GM19468 (cell line): Measurements from ENCODE around the gene ARHGAP26.

Experiments used
- ATAC-seq: cut with Tn5 transposase; IDR thresholded peaks from one replicate; pipeline ENCODE4 v1.9.1; 2021; ENCODE audit warnings: mild to moderate bottlenecking, moderate library complexity, moderate number of reproducible peaks; ENCODE audit not compliant: unreplicated experiment; ENCODE audit errors: extremely low read depth

ARHGAP26 gene

DNA sequence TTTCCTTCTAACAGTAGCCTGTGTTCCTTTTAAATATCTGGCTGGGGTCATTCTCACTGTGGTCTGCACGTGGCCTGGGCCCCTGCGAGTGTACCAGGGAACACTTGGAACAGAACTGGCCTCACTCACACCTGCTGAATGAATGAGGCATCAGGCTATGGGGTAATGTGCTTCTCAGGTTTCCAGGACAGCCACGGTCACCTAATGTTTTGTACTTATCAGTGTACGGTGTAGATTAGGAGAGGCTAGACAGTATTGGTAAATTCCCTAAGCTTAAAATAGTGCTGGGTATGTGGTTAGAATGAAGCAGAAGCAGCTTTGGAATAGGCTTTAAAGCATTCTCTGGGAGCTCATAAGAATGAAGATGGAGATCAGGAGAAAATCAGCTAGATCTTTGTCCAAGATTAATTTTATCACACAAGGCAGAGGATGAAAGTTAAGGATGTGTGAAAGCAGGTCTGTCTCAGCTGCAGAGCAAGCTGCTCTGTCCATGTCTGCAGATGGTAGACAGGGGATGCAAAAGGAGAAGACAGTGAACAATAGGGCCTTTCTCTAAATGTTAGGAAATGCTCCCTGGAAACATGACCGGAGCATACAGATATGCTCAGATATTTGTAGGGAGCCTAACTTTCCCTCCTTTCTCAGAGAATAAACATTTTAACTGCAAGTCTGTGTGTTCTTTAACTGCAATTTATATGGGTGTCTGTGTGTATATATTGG, 365.8 kb downstream of the ARHGAP26 start:
- no peak for ATAC-seq

DNA sequence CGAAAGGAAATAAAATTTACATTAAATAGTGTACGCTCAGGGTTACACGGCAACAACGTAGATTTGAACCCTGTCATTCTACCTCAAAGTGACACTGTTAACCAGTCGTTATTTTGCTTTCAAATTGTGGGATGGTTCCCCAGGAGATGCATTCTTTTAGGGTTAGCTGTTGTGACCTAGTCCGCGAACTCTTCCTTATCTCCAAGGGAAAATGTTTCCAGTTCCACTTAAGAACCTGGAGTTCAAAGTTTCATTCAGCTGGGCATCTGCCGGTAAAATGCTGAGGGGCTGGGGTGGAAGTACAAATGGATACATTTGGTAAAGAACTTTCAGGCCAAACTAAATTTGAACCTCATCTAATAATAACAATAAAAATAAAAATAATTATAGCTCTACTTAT, 368.7 kb downstream of the ARHGAP26 start:
- no peak for ATAC-seq

DNA sequence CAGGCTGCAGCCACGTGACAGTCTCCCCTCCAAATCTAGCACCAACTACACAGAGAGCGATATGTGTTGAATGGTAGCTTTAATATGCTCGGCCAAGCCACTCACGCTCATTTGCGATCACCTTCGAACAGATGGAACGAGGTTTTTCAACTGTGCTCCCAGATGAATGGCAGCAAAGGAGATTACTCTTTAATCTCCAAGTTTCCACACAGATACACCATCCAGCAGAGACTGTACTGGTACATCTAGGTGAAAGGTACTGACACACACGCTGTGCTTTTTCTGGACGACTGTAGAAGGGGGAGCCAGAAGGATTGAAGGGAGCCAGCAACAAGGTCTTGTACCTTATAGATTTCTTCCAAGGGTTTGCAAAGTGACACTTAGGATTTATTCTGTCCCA, 369.4 kb downstream of the ARHGAP26 start:
- ATAC-seq = no peak

DNA sequence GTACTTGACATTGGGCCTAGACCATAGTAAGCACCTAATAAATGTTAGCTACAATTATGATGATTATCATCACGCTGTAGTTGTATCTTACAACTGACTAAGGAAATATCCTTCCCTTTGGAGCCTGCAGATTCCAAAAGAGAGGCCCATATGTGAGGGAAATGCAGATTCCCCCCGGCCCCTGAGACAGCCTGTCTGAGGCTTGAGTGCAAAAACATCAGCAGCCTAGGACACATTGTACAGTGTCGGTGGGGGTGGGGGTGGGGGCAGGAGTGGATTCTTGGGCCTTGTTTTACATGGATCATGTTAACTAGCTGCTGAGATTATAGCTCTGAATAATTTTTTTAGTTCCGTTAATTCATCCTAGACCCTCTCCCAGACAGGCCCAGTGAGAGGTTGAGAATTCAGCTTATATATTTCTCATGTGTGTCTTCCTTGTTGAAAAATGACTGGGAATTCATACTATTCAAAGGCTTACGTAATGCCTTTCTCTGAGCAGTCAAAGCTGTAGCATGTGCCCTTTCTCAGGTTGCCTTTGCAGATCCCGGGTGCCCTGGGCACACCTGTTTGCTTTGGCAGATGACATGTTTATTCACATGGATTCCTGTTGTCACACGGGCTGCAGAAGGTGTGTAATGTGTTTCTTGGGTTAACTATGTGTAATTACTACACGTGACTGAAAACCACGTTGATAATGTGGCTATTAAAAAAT, 370.5 kb downstream of the ARHGAP26 start:
- no peak for ATAC-seq

DNA sequence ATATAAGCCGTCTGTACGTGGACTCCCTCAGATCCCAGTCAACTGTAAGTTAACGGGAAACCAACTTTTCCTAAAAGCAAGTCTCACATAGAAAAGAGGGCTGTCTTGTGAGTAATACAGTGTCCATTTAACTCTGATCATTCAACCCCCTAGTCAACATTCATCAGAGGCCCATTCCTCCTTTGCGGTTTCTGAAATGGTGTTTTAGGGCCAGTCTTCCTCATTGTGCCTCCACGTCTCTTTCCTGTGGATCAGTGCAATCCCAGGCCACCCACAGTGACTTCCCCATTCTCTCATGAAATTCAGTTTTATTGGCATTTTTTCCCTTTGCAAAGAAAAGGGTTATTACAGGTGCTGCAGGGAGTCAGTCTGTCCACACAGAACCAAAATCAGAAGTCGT, 371.5 kb downstream of the ARHGAP26 start:
- no peak for ATAC-seq

DNA sequence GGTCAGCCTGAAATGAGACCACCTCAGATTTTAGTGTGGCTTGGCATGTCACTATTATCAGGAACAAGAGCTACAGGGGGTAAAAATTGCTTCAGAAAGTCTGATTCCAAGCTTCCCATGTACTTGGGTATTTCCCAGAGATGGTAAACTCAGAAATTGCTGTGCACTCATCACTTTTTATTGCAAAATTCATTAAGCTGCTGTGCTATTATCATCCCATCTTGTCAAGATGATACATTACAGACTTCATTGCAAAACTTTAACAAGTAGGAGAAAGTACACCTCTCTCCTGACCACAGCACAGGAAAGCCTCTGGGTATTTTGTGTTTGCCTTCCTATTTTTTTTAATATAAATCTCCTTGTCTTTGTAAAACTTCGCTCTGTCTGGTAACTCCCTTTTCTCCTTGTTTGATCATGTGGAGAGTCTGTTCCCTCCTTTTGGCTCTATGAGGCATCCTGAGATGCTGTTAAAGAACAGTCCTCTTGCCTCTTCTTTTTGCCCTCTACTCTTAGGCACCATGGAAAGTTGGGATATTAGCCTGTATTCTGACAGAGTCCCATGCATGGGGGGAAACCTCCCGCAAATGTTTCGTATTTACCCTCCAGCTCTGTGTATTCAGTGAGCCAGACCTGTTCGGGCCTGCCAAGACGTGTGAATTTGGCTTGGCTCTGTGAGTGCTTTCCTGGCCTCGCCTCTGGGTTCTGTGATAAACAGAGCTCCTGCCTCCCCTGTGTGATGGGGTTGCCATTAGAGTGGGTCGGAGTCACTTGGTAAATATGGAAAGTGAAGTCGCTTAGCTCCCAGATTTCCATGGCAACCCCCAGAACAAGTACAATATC, 372.6 kb downstream of the ARHGAP26 start:
- no peak for ATAC-seq

DNA sequence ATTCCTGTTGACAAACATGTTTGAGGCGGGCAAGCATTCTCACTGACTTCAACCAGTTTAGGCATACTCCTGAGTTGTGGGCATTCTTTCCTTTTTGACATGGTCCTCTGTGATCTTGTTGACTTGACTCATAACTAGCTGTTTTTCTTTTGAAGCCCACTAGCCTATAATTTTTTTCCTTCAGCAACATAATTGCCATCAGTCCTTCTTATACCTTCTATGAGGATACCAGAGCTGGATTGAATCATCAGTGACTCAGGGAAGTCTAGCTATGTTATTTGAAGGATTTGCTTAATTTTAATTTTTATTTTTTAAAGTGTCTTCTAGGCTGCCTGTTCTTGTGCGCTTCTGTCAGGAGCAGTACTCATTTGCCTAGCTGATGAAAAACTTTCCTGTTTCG, 373.8 kb downstream of the ARHGAP26 start:
- no peak for ATAC-seq

DNA sequence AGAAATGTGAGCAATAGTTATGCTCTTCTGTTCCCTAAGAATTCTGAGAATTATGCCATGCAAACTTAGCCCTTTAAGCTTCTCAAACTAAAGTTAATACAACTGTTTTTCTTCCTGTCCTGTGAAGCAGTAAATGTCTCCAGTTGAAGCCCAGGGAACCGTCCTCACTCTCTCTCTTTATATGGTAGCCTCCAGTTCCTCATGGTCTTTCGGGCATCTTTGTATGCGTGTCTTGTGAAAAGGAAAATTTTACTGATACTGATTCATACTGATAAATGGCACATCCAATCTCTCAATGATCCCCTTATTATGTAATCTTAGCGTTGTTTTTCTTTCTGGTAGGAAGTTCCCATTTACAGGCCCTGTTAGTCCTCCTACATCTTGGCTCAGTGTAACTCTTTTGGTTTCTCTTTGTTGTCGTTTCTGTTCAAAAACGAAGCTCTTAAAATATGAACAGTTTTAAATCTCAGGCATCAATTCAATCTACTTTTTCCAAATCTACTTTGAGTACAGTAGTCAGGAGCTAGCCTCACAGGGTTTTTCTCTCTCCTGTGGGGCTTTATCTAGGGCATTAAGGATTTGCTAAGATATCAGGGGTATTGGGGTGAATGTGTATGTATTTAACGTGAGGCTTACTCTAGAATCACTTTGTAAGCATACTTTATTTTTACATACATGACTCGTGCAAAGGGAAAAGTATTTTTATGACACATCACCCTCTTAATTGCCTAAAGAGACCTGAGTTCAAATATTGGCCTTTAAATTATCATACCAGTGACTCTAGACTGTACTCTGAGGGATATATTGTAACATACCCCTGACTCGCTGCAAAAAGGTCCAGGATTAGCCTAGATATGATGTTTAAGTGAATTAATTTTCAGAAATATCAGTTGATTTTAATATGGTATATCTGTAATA, 375.3 kb downstream of the ARHGAP26 start:
- no peak for ATAC-seq

DNA sequence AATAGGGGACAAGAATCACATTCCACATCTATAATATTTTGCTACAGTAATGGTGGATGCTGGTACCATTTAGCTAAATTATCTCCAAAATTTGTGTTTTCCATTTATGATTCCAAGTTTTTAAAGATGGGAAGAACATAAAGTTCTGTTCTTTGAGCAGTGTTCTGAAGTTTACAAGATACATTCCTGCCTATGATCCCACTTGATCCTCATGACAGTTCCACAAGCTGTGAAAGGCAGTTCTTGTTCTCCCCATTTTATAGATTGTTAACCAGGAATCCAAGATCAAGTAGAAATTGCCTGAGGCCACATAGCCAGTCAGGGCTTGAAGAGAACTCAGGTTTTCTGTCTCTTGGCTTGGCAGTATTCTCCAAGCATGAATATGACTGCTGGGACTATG, 376.0 kb downstream of the ARHGAP26 start:
- no peak for ATAC-seq

DNA sequence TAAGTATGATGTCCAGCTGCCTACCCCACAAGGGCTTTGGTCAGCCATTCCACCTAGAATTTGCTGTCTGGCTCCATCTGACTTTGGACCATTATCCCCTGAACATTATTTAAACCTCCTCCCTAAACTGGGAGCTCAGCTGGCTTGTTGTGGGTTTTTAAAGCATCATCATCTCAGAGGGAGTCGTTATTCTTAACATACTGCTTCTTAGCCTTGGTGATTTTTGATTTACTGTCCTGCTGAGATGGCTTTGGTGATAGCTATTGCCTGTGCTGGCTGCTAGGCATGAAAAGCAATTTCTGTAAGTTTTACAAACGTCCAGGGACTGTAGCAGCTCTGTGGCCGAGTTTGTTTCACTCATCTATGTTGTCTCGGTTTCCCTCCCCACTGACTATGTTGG, 377.2 kb downstream of the ARHGAP26 start:
- ATAC-seq = no peak

DNA sequence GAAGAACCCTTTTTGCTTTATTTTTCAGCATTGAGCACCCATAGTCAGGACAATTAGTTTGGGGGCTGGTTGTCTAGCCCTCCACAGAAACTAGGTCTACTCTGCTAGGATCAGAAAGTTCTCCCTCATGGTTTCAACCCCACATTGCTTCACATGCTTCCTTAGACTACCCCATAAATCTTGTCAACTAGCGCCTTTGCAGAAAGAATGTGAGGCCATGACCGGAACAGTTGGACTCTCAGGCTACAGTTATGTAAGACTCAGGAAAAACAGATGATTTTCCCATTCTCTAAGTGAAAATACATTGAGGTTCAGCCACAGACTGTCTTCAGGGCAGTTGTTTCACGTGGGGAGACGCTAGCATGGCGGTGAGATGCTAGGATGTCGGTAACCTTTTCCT, 377.7 kb downstream of the ARHGAP26 start:
- ATAC-seq = no peak

DNA sequence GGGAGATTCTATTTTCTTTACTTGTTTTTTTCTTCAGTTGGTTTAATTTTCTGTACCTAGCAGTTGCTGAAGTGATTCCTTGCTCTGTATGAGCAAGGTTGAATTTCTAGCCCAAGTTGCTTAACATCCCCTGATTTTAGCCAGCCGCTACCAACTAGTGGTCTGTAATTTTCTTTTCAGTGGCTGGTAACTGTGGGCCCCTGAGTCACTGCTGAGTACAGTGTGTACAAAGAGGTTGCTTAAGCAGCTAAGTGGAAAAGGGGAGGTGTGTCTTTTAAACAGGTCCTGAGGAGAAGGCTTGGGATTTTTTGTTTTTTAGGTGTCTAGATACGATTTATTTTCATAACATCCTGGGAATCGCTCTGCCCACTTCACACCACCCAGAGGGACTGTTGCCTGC, 378.6 kb downstream of the ARHGAP26 start:
- no peak for ATAC-seq

DNA sequence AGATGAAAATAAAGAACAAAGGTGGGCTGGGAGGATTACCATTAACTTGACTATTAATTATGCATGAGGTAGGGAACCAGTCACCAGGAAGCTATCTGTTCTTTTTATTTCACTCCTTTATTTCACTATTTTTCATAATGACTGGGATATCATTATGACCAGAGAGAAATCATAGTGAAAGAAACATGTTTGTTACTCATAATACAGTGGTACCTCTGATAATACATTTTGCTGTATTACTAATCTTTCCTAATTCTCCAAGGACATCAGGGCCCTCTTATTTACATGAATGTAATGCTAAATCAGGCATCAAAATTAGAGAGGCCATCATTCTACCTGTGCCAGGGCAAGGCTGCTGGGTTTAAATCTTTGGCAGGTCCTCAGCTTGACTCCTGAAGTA, 379.6 kb downstream of the ARHGAP26 start:
- ATAC-seq = no peak

DNA sequence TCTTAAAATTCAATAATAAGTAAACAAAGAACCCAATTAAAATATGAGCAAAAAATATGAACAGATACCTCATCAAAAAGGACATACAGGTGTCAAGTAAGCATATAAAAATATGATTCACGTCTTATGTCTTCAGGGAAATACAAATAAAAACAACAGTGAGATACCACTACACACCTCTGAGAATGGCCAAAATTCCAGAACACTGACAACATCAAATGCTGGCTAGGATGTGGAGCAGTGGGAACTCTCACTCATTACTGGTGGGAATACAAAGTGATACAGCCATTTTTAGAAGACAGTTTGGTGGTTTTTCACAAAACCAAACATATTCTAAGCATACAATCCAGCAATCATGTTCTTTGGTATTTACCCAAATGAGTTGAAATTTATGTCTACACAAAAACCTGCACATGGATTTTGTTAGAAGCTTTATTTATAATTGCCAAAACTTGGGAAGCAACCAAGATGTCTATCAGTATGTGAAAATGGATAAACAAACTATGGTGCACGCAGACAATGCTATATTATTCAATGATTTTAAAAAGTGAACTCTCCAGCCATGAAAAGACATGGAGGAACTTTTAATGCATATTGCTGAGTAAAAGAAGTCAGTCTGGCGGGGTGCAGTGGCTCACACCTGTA, 381.0 kb downstream of the ARHGAP26 start:
- ATAC-seq = no peak

DNA sequence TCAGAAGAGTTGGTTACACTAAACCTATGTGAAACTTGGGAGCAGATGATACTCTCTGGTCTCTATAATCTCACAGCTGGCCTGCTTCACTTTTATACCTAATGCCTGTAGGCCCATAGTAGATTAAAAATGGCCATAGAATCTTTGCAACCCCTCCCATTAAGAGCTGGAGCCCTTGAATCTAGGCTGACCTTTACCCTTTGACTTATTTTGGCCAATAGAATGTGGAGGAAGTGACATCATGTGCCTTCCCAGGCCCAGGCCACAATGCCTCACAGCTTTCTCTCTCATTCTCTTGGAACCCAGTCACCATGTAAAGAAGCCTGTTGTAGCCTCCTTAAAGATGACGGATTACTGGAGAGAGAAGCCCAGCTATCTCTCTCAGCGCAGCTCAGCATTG, 382.3 kb downstream of the ARHGAP26 start:
- ATAC-seq = no peak

DNA sequence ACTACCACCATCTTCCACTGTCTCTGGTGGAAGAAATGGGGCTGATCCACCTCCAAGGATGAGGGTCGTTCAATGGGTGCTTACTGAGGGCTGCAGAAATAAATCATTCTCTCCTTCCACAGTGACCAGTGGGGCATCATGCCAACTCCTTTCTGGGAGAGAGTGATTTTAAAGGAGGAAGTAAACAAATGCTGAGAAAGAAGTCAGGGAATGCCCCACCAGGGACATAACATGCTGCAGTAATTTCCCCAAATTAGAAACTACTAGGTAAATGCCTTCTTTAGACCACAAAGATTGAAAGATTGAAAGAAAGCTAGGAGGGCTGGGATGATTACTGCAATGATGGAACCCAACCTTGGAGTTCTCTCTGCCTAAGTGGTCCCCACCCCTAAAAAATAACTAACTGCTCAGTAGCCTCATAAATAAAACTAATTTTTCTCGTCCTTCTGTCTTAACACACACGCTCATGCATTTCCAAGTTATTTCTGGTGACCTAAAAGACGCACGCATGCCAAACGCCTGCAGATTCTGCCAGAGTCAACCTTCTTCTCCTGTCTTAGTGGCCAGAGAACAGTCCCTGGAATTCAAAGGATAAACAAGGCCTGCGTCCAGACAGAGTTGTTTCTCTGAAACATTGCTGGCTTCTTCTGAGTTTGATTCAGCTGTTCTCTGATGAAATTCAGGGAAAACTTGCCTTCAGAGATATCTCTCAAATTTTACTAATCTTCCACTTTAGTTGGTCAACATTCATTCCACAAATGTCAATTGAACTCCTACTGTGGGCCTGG, 383.3 kb downstream of the ARHGAP26 start:
- ATAC-seq = no peak

DNA sequence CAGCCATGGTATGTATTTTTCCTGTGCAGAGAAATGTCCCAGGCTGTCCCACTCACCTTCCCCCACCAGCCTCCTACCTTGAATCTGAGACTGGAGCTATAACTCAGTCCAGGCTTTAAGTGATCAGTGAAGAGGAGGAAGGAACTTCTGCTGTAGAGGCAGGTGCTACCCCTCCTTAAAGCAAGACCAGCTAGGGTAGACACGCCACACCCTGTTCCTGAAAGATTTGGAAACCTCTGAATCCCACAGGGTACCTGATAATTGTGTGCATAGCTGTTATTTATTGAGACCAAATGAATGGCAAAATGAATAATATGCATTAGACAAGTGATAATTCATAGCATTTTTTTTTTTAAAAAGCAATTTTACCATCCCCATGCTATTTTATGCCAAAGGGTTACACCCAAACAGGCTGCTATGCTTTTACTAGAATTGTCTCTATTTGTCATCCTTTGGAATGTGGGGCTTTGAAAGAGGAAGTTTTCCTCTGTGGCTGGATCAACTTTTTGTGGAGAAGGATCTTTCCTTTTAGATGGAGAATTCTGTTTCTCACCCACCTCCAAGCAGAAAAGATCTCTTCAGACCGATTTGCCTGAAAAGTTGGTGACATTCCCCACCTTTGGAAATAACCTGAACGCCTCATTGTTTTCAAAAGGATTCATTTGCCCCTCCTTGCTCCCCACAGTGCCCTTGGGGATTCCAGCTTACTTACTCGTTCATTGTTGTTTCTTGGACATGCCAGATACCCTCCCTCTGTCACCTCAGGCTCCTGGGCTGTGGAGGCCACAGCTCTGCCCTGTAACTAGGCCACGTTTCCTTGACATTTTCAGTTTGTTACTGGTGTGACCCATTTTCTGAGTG, 384.6 kb downstream of the ARHGAP26 start:
- ATAC-seq = no peak

DNA sequence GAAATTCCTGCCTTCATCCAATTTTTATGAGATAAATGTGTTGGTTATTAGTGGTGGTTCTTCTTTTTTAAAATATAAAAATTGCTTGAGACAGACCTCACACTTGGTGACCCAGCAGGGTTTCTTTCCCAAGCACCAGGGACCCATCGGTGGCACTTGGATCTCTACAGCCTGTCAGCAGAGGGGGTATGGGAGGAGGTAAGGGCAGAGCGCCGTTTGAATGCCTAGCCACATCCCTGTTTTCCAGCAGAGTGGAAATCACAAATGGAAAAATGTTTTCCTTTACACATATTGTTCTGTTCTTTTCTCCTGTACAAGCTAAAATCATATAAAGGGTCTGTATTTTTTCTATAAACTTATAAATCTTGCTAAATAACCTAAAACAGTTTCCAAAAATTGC, 385.3 kb downstream of the ARHGAP26 start:
- ATAC-seq = no peak
